Gastrocnemius medialis (tissue), 4 donors: ENCODE data around the gene RRBP1. TPM values are rescaled to one million over a fixed set of nuclear protein-coding genes. Genes with fewer than 3 reads are reported as not detected.

Experiments used
- ATAC-seq, 2 donors: fragments of 150-250 bp; one replicate each; pipeline ENCODE4 v1.9.1; 2016
- DNase-seq, 2 donors: peaks; one replicate each; pipeline ENCODE4 v3.0.0-alpha.2; 2019
- H3K27ac ChIP-seq, 4 donors: fragments of 200-600 bp; sonication (generic); 1 replicate in 1 of 4; 2 replicates in 3 of 4; pipeline ENCODE4 v1.5.1; 2016 to 2018; ENCODE audit warnings: mild to moderate bottlenecking in 2 of 4, moderate library complexity in 1 of 4
- H3K27me3 ChIP-seq, 3 donors: fragments of 200-600 bp; sonication (generic) in 2 of 3; 1 replicate in 1 of 3; 2 replicates in 2 of 3; pipeline versions ENCODE4 v1.5.1 to v1.6.0; 2016 to 2019; ENCODE audit warnings: mild to moderate bottlenecking in 1 of 3, moderate library complexity in 1 of 3
- H3K36me3 ChIP-seq, 2 donors: fragments of 200-600 bp; sonication (generic) in 1 of 2; one replicate each; pipeline ENCODE4 v1.5.1; 2017 to 2018
- H3K4me1 ChIP-seq, 2 donors: fragments of 200-600 bp; sonication (generic) in 1 of 2; one replicate each; pipeline ENCODE4 v1.5.1; 2016 to 2017; ENCODE audit warnings: mild to moderate bottlenecking in 2 of 2
- H3K4me3 ChIP-seq, 4 donors: fragments of 200-600 bp; sonication (generic) in 3 of 4; 1 replicate in 1 of 4; 2 replicates in 3 of 4; pipeline ENCODE4 v1.5.1; 2016 to 2019; ENCODE audit warnings: mild to moderate bottlenecking in 2 of 4
- H3K9me3 ChIP-seq, 3 donors: fragments of 200-600 bp; sonication (generic) in 2 of 3; 1 replicate in 1 of 3; 2 replicates in 2 of 3; pipeline ENCODE4 v1.5.1; 2016 to 2019
- POLR2A ChIP-seq, 2 donors: fragments of 450-650 bp; IDR thresholded peaks; one replicate each; pipeline ENCODE4 v1.6.1; 2017; ENCODE audit warnings: antibody characterized with exemption in 2 of 2, mild to moderate bottlenecking in 2 of 2, moderate library complexity in 2 of 2
- in situ Hi-C, 4 donors: fragments of 200-750 bp; cut with MboI; loops; one replicate each; pipeline versions ENCODE4 v1.15.0 to v1.8.0; 2017; ENCODE audit warnings: low sequenced_read_pairs in 4 of 4
- intact Hi-C: fragments of 100-400 bp; cut with DNase I; formaldehyde crosslinking; loops from one replicate; pipeline ENCODE4 v1.15.1; 2023; ENCODE audit warnings: low total_unique reads
- total RNA-seq, 4 donors: library from RNA; depleted of rRNA; stranded (reverse); fragments of >200 nt; gene quantifications; one replicate each; pipeline versions ENCODE4 v1.1.0 to v1.2.3, GENCODE V29; 2016
- TF ChIP-seq, protein P1 (sequence below), 5 experiments: fragments of 450-650 bp in 3 of 5; fragments of 200-600 bp in 2 of 5; sonication (generic) in 2 of 5; IDR thresholded peaks in 4 of 5; conservative IDR thresholded peaks in 1 of 5; 1 replicate in 4 of 5; 2 replicates in 1 of 5; pipeline ENCODE4 v1.5.1; 2016 to 2019; ENCODE audit warnings: antibody characterized with exemption in 5 of 5, mild to moderate bottlenecking in 3 of 5, moderate library complexity in 3 of 5

Gene RRBP1
- total RNA-seq, 4 donors from 2014 or later, result 14.1 to 22.7 (median 17.9) TPM

DNA sequence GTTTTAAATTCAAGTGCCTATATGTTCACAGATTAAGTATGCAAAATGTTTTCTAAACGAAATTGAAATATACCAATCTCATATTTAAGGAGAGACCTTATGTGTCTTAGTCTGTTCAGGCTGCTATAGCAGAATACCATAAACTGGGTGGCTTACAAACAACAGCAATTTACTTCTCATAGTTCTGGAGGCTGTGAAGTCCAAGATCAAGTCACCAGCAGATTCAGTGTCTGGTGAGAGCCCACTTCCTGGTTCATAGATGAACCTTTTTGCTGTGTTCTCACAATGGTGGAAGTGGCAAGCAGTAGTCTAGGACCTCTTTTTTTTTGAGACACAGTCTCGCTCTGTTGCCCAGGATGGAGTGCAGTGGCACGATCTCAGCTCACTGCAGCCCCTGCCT lies 115.7 kb downstream of the RRBP1 start:
- in situ Hi-C loops (no loop called here), intact Hi-C loops (no loop called here)
- peaks cover 13 to 16% of the 10 kb centered on the region in 2 donors for H3K4me1 ChIP-seq
- TF ChIP-seq, protein P1, sequence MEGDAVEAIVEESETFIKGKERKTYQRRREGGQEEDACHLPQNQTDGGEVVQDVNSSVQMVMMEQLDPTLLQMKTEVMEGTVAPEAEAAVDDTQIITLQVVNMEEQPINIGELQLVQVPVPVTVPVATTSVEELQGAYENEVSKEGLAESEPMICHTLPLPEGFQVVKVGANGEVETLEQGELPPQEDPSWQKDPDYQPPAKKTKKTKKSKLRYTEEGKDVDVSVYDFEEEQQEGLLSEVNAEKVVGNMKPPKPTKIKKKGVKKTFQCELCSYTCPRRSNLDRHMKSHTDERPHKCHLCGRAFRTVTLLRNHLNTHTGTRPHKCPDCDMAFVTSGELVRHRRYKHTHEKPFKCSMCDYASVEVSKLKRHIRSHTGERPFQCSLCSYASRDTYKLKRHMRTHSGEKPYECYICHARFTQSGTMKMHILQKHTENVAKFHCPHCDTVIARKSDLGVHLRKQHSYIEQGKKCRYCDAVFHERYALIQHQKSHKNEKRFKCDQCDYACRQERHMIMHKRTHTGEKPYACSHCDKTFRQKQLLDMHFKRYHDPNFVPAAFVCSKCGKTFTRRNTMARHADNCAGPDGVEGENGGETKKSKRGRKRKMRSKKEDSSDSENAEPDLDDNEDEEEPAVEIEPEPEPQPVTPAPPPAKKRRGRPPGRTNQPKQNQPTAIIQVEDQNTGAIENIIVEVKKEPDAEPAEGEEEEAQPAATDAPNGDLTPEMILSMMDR (IDR thresholded peaks at IDR 0.05 in 4 of 5, conservative IDR thresholded peaks at IDR 0.05 in 1 of 5), result no peak
- no peak for TF ChIP-seq POLR2A (IDR thresholded peaks at IDR 0.05)
- no peak for ATAC-seq
- H3K27me3 ChIP-seq, result no peaks in the 10 kb centered on the region
- no peaks in the 10 kb centered on the region for H3K9me3 ChIP-seq
- no peak for DNase-seq
- no peak overlapping the region for H3K4me3 ChIP-seq
- no peak overlapping the region for H3K27ac ChIP-seq
- no peaks in the 10 kb centered on the region for H3K36me3 ChIP-seq

DNA sequence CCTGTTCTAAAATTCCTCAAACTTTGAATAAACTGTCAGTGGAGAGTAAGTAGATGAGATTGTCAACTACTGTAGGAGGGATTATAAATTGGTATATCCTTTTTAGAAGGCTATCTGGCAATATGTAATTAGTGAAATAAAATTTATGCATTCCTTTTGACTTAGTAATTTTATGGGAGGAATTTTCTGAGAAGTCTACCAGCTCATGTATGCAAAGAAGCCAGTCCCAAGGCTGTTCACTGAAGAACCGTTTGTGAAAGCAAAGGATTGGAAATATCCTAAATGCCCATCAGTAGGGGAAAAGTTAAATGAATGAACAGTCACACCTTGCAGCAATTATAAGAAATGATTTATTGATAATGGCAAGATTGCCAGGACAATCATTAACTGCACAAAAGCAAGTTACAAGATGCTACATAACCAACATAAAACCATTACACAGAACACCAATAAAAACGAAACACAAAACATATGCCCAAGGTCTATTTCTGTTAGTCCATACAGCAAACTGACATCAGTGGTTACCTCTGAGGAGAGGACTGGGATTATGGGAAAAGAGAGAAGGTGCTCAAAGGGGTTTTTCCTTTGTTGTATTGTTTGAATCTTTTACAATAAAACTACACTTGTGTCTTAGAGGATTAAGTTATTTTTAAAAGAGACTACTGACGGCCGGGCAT lies 116.7 kb downstream of the RRBP1 start:
- H3K4me3 ChIP-seq, result no peak overlapping the region
- intact Hi-C loops, result no loop called here
- no peaks in the 10 kb centered on the region for H3K27me3 ChIP-seq
- TF ChIP-seq POLR2A (IDR thresholded peaks at IDR 0.05), result no peak
- TF ChIP-seq, protein P1 (IDR thresholded peaks at IDR 0.05 in 4 of 5, conservative IDR thresholded peaks at IDR 0.05 in 1 of 5), result no peak
- ATAC-seq (no peak), DNase-seq (no peak)
- in situ Hi-C loops, result no loop called here
- H3K4me1 ChIP-seq, result peaks cover 8 to 9% of the 10 kb centered on the region in 2 donors
- no peaks in the 10 kb centered on the region for H3K36me3 ChIP-seq
- H3K9me3 ChIP-seq, result no peaks in the 10 kb centered on the region
- no peak overlapping the region for H3K27ac ChIP-seq

Other genes with a start within 250 kb of the RRBP1 start
- under 1 TPM in 2 of 4 donors, not detected in 2; 0.18 to 0.46 TPM for gene BFSP1, start 150.9 kb downstream of the RRBP1 start, total RNA-seq
- gene DSTN, start 112.2 kb downstream of the RRBP1 start, total RNA-seq, result 100 to 1,000 TPM in 1 of 4 donors, 10 to 100 TPM in 3; 79.2 to 128 (median 88.5) TPM
- gene BANF2, start 17.7 kb upstream of the RRBP1 start, total RNA-seq, result not detected